Body of pancreas (tissue), 4 donors: Measurements from ENCODE around the gene TAP2. TPM values are rescaled to one million over a fixed set of nuclear protein-coding genes. Genes with fewer than 3 reads are reported as not detected.

Experiments
- ATAC-seq: fragments of 150-250 bp; one replicate; pipeline ENCODE4 v1.9.1; 2016
- DNase-seq, 4 donors: peaks; one replicate each; pipeline ENCODE4 v3.0.0-alpha.2; 2019
- H3K27ac ChIP-seq, 4 donors: fragments of 200-600 bp; sonication (generic); 1 replicate in 3 of 4; 2 replicates in 1 of 4; pipeline versions ENCODE4 v1.5.1 to v1.6.1; 2016 to 2019; ENCODE audit warnings: mild to moderate bottlenecking in 1 of 4, mixed read lengths in 1 of 4, moderate library complexity in 1 of 4
- H3K27me3 ChIP-seq, 2 donors: fragments of 200-600 bp; sonication (generic); one replicate each; pipeline ENCODE4 v1.6.0; 2016; ENCODE audit warnings: mild to moderate bottlenecking in 1 of 2
- H3K36me3 ChIP-seq, 2 donors: fragments of 200-600 bp; sonication (generic); replicated peaks in 1 of 2; 2 replicates each; pipeline ENCODE4 v1.5.1; 2016; ENCODE audit warnings: low read depth in 2 of 2; ENCODE audit not compliant: insufficient read depth in 1 of 2
- H3K4me1 ChIP-seq: fragments of 200-600 bp; sonication (generic); one replicate; pipeline ENCODE4 v1.6.0; 2016
- H3K4me3 ChIP-seq, 2 donors: fragments of 200-600 bp; sonication (generic); 1 replicate in 1 of 2; 2 replicates in 1 of 2; pipeline ENCODE4 v1.5.1; 2016 to 2019
- H3K9me3 ChIP-seq, 3 donors: fragments of 200-600 bp; sonication (generic); 1 replicate in 2 of 3; 2 replicates in 1 of 3; pipeline ENCODE4 v1.5.1; 2016
- POLR2A ChIP-seq, 3 donors: fragments of 450-650 bp; IDR thresholded peaks; one replicate each; pipeline ENCODE4 v1.6.1; 2016; ENCODE audit warnings: antibody characterized with exemption in 3 of 3, mild to moderate bottlenecking in 2 of 3
- WGBS, 2 donors: methylation state at CpG; one replicate each; pipeline ENCODE4 v1.1.5; 2017; 5-methylcytosine and 5-hydroxymethylcytosine counted together
- intact Hi-C: fragments of 100-400 bp; cut with DNase I; formaldehyde crosslinking; loops from one replicate; pipeline ENCODE4 v1.15.1; 2023
- total RNA-seq, 2 donors: library from RNA; depleted of rRNA; stranded (reverse); fragments of >200 nt; gene quantifications; one replicate each; pipeline ENCODE4 v1.1.0, GENCODE V29; 2016
- TF ChIP-seq, protein P1 (sequence below), 7 experiments: fragments of 450-650 bp in 4 of 7; fragments of 200-600 bp in 3 of 7; sonication (generic) in 3 of 7; IDR thresholded peaks; one replicate each; pipeline ENCODE4 v1.5.1; 2016 to 2019; ENCODE audit warnings: antibody characterized with exemption in 7 of 7

Gene TAP2
- total RNA-seq, 2 donors from 2014 or later, result 5.2 to 13.8 TPM

DNA sequence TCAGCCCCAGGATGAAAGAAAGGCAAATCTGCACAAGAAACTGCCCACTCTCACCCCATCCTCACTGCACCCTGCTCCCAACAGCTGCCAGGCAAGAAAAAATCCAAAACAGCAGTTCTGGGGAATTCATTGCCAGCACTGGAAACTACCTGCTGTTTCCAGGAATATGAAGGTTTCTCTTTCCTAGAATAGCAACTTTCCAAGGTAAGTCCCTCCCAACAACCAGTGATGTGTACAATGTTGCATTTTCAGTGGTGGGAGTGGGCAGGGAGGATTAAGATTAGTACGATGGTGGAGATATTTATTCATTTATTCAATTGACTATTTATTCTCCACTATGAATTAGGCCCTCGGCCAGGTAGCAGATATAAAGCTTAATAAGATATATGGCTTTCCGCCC, 11.5 kb downstream of the TAP2 start:
- DNase-seq, result no peak
- no peak overlapping the region for H3K4me3 ChIP-seq
- no peaks in the 10 kb centered on the region for H3K27me3 ChIP-seq
- ATAC-seq, result no peak
- H3K27ac ChIP-seq, result no peak overlapping the region
- WGBS, 2 donors, result 64 to 67% methylated on average over 3 of the region's 3 CpGs
- peaks cover 6% of the 10 kb centered on the region for H3K4me1 ChIP-seq
- TF ChIP-seq, protein P1, sequence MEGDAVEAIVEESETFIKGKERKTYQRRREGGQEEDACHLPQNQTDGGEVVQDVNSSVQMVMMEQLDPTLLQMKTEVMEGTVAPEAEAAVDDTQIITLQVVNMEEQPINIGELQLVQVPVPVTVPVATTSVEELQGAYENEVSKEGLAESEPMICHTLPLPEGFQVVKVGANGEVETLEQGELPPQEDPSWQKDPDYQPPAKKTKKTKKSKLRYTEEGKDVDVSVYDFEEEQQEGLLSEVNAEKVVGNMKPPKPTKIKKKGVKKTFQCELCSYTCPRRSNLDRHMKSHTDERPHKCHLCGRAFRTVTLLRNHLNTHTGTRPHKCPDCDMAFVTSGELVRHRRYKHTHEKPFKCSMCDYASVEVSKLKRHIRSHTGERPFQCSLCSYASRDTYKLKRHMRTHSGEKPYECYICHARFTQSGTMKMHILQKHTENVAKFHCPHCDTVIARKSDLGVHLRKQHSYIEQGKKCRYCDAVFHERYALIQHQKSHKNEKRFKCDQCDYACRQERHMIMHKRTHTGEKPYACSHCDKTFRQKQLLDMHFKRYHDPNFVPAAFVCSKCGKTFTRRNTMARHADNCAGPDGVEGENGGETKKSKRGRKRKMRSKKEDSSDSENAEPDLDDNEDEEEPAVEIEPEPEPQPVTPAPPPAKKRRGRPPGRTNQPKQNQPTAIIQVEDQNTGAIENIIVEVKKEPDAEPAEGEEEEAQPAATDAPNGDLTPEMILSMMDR (IDR thresholded peaks at IDR 0.05), result no peak
- TF ChIP-seq POLR2A (IDR thresholded peaks at IDR 0.05), result no peak
- H3K9me3 ChIP-seq, result no peaks in the 10 kb centered on the region
- peaks cover 0 to 7% of the 10 kb centered on the region in 2 donors for H3K36me3 ChIP-seq
- intact Hi-C loops, result no loop called here

DNA sequence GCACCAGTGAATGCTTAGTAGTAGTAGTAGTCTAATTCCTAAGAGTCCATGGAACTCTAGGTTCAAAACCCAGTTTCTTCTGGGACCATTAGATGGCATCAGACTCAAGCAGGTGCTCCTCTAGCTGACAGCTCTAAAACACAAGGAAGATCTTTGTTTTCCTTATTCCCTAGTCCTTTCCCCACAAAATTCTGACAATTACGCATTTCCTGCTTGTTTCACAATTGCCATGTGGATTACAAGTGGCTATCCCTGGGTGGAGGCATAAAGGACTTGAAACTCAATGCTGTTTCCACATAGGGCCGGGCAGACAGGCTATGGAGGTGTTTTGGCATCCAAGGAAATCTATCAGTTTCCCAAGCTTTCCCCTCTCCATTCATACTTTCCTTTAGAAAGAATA, 12.6 kb downstream of the TAP2 start:
- intact Hi-C loops, result no loop called here
- ATAC-seq (peak; percentile 70), DNase-seq (peak in 1 of 4 donors; percentile 34)
- 44 to 51% methylated on average over 2 of the region's 2 CpGs for WGBS, 2 donors
- Histone ChIP-seq H3K36me3 (peaks cover 0 to 7% of the 10 kb centered on the region in 2 donors), H3K4me1 (peaks cover 6% of the 10 kb centered on the region), H3K27me3 (no peaks in the 10 kb centered on the region), H3K27ac (no peak overlapping the region), H3K4me3 (no peak overlapping the region), H3K9me3 (no peaks in the 10 kb centered on the region)
- no peak for TF ChIP-seq POLR2A (IDR thresholded peaks at IDR 0.05)
- TF ChIP-seq, protein P1 (IDR thresholded peaks at IDR 0.05), result peak in 6 of 7 experiments; percentile 9 to 61 (median 56)

DNA sequence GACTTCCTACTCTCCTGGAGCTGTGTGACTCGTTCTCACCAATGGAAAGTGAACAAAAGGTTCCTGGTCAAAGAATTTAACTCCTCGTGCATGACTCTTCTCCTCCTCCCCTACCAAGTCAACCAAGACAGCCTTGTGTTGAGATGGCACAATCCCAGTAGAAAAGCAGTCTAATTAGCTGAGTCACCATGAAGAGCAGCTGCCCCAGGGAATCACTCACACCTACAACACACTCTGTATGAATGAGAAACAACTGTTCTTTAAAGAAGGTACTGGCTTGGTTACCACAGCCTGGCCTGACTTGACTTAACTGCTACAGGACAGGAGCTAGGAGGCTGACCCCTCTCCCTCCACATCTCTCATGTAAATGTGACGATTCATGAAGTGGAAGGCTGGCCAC, 18.8 kb downstream of the TAP2 start:
- ATAC-seq (no peak), DNase-seq (no peak)
- Histone ChIP-seq H3K4me3 (no peak overlapping the region), H3K27ac (no peak overlapping the region), H3K9me3 (no peaks in the 10 kb centered on the region), H3K36me3 (no peaks in the 10 kb centered on the region), H3K4me1 (no peaks in the 10 kb centered on the region), H3K27me3 (no peaks in the 10 kb centered on the region)
- intact Hi-C loops, result no loop called here
- WGBS, 2 donors, result 64 to 69% methylated on average over 3 of the region's 3 CpGs
- TF ChIP-seq, protein P1 (IDR thresholded peaks at IDR 0.05), result no peak
- no peak for TF ChIP-seq POLR2A (IDR thresholded peaks at IDR 0.05)

DNA sequence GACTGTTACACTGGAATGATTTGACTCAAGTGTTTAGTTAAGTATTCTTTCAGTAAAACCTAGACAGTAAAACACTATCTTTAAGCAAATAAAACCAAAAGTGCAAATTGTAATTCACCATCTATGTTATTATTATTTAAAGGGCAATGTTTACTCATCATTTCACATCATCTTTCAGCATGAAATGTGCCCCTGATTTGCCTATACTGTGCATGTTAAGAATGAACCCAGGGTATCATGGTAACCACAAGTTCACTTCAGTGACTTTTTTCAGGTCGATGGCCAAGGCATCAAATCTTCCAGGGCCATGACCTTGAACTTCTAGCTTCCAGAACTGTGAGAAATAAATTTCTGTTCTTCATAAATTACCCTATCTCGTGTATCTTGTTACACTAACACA, 19.7 kb downstream of the TAP2 start:
- intact Hi-C loops, result no loop called here
- DNase-seq, result no peak
- H3K9me3 ChIP-seq, result no peaks in the 10 kb centered on the region
- no peaks in the 10 kb centered on the region for H3K4me1 ChIP-seq
- no peaks in the 10 kb centered on the region for H3K27me3 ChIP-seq
- no peak for ATAC-seq
- WGBS, 2 donors, result 45 to 58% methylated on average over 2 of the region's 2 CpGs
- H3K4me3 ChIP-seq, result no peak overlapping the region
- no peaks in the 10 kb centered on the region for H3K36me3 ChIP-seq
- no peak for TF ChIP-seq POLR2A (IDR thresholded peaks at IDR 0.05)
- TF ChIP-seq, protein P1 (IDR thresholded peaks at IDR 0.05), result no peak
- no peak overlapping the region for H3K27ac ChIP-seq

DNA sequence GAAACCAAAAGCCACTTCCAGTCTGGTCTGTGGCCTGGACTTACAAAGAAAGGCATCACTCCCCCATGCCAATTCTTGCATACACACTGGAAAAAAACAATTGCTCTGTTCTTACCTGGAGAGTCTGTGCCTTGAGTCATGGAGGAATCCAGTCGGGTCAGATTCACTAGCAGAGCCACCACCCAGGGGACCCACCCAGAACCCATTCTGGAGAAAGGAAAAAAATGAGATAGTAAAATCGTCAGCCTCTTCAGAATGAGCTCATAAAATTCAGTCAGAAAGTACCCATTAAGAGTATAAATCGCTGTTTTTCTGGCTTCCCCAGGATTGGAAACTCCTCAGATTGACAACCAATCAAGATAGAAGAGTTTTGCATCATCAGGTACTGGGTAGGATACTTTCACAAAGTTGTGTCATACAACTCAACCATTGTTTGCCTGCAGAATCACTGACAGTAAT, 21.8 kb downstream of the TAP2 start, which contains the start of gene HLA-DOB:
HLA-DOB (minus strand) TSS at position 257 of the 459 bp plus-strand sequence; CDS start at position 206, 51 bp downstream.
- intact Hi-C loops, result no loop called here
- no peaks in the 10 kb centered on the region for H3K27me3 ChIP-seq
- WGBS, 2 donors, result 56 to 59% methylated on average over 3 of the region's 3 CpGs
- H3K27ac ChIP-seq, result no peak within 1 kb of the TSS
- TF ChIP-seq POLR2A (IDR thresholded peaks at IDR 0.05), result no peak
- TF ChIP-seq, protein P1 (IDR thresholded peaks at IDR 0.05), result no peak
- H3K4me1 ChIP-seq, result no peaks in the 10 kb centered on the region
- ATAC-seq (peak; percentile 45), DNase-seq (no peak)
- no peak within 1 kb of the TSS for H3K4me3 ChIP-seq
- H3K36me3 ChIP-seq, result no peaks in the 10 kb centered on the region
- H3K9me3 ChIP-seq, result no peaks in the 10 kb centered on the region
